Epithelial cell of proximal tubule (primary cell): ENCODE measurements around the gene GPR158. TPM values are rescaled to one million over a fixed set of nuclear protein-coding genes. Genes with fewer than 3 reads are reported as not detected.

Experiments
- DNase-seq: peaks from one replicate; pipeline ENCODE4 v3.0.0-alpha.2; 2011; ENCODE audit warnings: low read depth
- H3K4me3 ChIP-seq: 2 replicates; pipeline ENCODE4 v1.5.1; 2011; ENCODE audit warnings: low read depth, mild to moderate bottlenecking, low read length
- CTCF ChIP-seq: conservative IDR thresholded peaks from 2 replicates; pipeline ENCODE4 v1.5.1; 2012; ENCODE audit warnings: low read depth, mild to moderate bottlenecking, low read length
- total RNA-seq: library from RNA; depleted of rRNA; stranded (reverse); fragments of >200 nt; gene quantifications from 2 replicates; pipeline ENCODE4 v1.2.3, GENCODE V29; 2015

Gene GPR158
- total RNA-seq, 1 donor from 2014 or later = not detected

GRCh38 chr10:25530306-25530705 lies 355.5 kb downstream of the GPR158 start:
- DNase-seq = no peak
- no peak overlapping the region for H3K4me3 ChIP-seq
- TF ChIP-seq CTCF = no peak

GRCh38 chr10:25531457-25532061 lies 356.8 kb downstream of the GPR158 start:
- no peak overlapping the region for H3K4me3 ChIP-seq
- no peak for DNase-seq
- no peak for TF ChIP-seq CTCF

- no peak for TF ChIP-seq CTCF
- no peak overlapping the region for H3K4me3 ChIP-seq
- DNase-seq = no peak
Observed at GRCh38 chr10:25532213-25532612, 357.4 kb downstream of the GPR158 start.

- TF ChIP-seq CTCF = no peak
- H3K4me3 ChIP-seq = no peak overlapping the region
- DNase-seq = no peak
Observed at GRCh38 chr10:25536027-25536426, 361.2 kb downstream of the GPR158 start.

GRCh38 chr10:25547382-25547781 lies 372.6 kb downstream of the GPR158 start:
- no peak overlapping the region for H3K4me3 ChIP-seq
- TF ChIP-seq CTCF = no peak
- DNase-seq = peak; percentile 76

- TF ChIP-seq CTCF = no peak
Observed at GRCh38 chr10:25552283-25552919, 377.6 kb downstream of the GPR158 start.

GRCh38 chr10:25555865-25556264 lies 381.1 kb downstream of the GPR158 start:
- no peak for DNase-seq
- no peak overlapping the region for H3K4me3 ChIP-seq
- peak; percentile 36 for TF ChIP-seq CTCF

More at GRCh38 chr10:25552283-25552919, 377.6 kb downstream of the GPR158 start:
- no peak for DNase-seq
- no peak overlapping the region for H3K4me3 ChIP-seq
